Epithelial cell of proximal tubule (primary cell): ENCODE results near the gene C9orf85. TPM values are rescaled to one million over a fixed set of nuclear protein-coding genes. Genes with fewer than 3 reads are reported as not detected.
"Not testable (repeated sequence)": the region's sequence is repeated elsewhere in the genome, so short reads cannot be mapped to it uniquely, and the experiment has no call there.

Source experiments
- DNase-seq: peaks from one replicate; pipeline ENCODE4 v3.0.0-alpha.2; 2011; ENCODE audit warnings: low read depth
- H3K4me3 ChIP-seq: 2 replicates; pipeline ENCODE4 v1.5.1; 2011; ENCODE audit warnings: low read depth, mild to moderate bottlenecking, low read length
- CTCF ChIP-seq: conservative IDR thresholded peaks from 2 replicates; pipeline ENCODE4 v1.5.1; 2012; ENCODE audit warnings: low read depth, mild to moderate bottlenecking, low read length
- total RNA-seq: library from RNA; depleted of rRNA; stranded (reverse); fragments of >200 nt; gene quantifications from 2 replicates; pipeline ENCODE4 v1.2.3, GENCODE V29; 2015

C9orf85 gene
- total RNA-seq, 1 donor from 2014 or later: 12.9 TPM

- no peak overlapping the region for H3K4me3 ChIP-seq
- DNase-seq: no peak
- no peak for TF ChIP-seq CTCF
Observed at GRCh38 chr9:71891557-71892189, 19.8 kb upstream of the C9orf85 start.

- TF ChIP-seq CTCF: no peak
- H3K4me3 ChIP-seq: no peak overlapping the region
- DNase-seq: no peak
Observed at GRCh38 chr9:71895117-71895516, 16.3 kb upstream of the C9orf85 start.

GRCh38 chr9:71895955-71896354 lies 15.5 kb upstream of the C9orf85 start:
- TF ChIP-seq CTCF: no peak

GRCh38 chr9:71896761-71897160 lies 14.7 kb upstream of the C9orf85 start:
- no peak overlapping the region for H3K4me3 ChIP-seq
- no peak for DNase-seq
- no peak for TF ChIP-seq CTCF

More at GRCh38 chr9:71895955-71896354, 15.5 kb upstream of the C9orf85 start:
- no peak overlapping the region for H3K4me3 ChIP-seq
- DNase-seq: no peak

GRCh38 chr9:71897577-71897976 lies 13.9 kb upstream of the C9orf85 start:
- TF ChIP-seq CTCF: no peak
- H3K4me3 ChIP-seq: no peak overlapping the region
- no peak for DNase-seq

GRCh38 chr9:71898756-71899155 lies 12.7 kb upstream of the C9orf85 start:
- not testable (repeated sequence) for DNase-seq, H3K4me3 ChIP-seq

GRCh38 chr9:71901695-71902597 lies 9.5 kb upstream of the C9orf85 start:
- no peak overlapping the region for H3K4me3 ChIP-seq
- DNase-seq: no peak
- TF ChIP-seq CTCF: no peak
